AG08395 (cell line): ENCODE results near the gene PCDHB2.
"Not testable (repeated sequence)": the region's sequence is repeated elsewhere in the genome, so short reads cannot be mapped to it uniquely, and the experiment has no call there.

Experiments used
- DNase-seq: peaks from one replicate; pipeline ENCODE4 v3.0.0; 2012; ENCODE audit warnings: mixed read lengths, low spot score

PCDHB2 gene

GRCh38 chr5:141135718-141136266 is 41.4 kb downstream of the PCDHB2 start:
- no peak for DNase-seq

- not testable (repeated sequence) for DNase-seq
Measured at GRCh38 chr5:141137346-141137745, 42.9 kb downstream of the PCDHB2 start.
